Measurements from ENCODE around the gene ATP6V1B1.

DNA sequence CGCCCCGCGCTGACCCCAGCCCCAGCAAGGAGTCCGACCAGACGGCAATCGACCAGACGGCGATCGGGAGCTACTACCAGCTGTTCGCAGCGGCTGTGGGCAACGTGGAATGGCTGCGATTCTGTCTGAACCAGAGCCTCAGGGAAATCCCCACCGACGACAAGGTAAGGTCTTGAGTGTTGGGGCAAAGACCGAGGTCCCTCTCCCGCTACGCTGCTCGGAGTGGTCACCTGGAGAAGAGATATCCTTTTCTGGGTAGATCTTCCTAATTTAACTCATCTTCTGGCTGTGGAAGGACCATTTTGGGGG, 43.4 kb downstream of the ATP6V1B1 start:
- no peak for TF ChIP-seq L3MBTL2 (conservative IDR thresholded peaks at IDR 0.05)
- no peak for TF ChIP-seq TARDBP (IDR thresholded peaks at IDR 0.05)
- TF ChIP-seq BHLHE40 (IDR thresholded peaks at IDR 0.05; ENCODE audit: borderline replicate concordance), result no peak
- no peak for TF ChIP-seq HDGF (IDR thresholded peaks at IDR 0.05; ENCODE audit: borderline replicate concordance)

All from HEK293T (cell line).